Smooth muscle cell (in vitro differentiated cells): Measurements from ENCODE around the gene AHDC1. TPM values are rescaled to one million over a fixed set of nuclear protein-coding genes. Genes with fewer than 3 reads are reported as not detected.
A peak's percentile ranks its signal among the peaks of the same experiment; 100 is the strongest.

ENCODE experiments used
- DNase-seq: peaks from one replicate; lab custom pipeline; 2025; ENCODE audit not compliant: unreplicated experiment; lab: John Stamatoyannopoulos, UW
- H2AFZ ChIP-seq: fragments of 200-600 bp; sonication (generic); 2 replicates; pipeline ENCODE4 v1.6.0; 2016; ENCODE audit warnings: antibody characterized with exemption, low read depth, mild to moderate bottlenecking
- H3F3A ChIP-seq: fragments of 200-600 bp; sonication (generic); 2 replicates; pipeline ENCODE4 v1.6.0; 2017; ENCODE audit warnings: antibody characterized with exemption, low read depth
- H3K27ac ChIP-seq: fragments of 200-600 bp; sonication (generic); 2 replicates; pipeline ENCODE4 v1.5.1; 2016; ENCODE audit warnings: low read depth, mild to moderate bottlenecking
- H3K27me3 ChIP-seq: fragments of 200-600 bp; sonication (generic); 2 replicates; pipeline ENCODE4 v1.6.1; 2016; ENCODE audit warnings: low read depth, mild to moderate bottlenecking
- H3K36me3 ChIP-seq: fragments of 200-600 bp; sonication (generic); 2 replicates; pipeline ENCODE4 v1.5.1; 2016; ENCODE audit warnings: low read depth
- H3K4me1 ChIP-seq: fragments of 200-600 bp; sonication (generic); 2 replicates; pipeline ENCODE4 v1.5.1; 2016; ENCODE audit warnings: low read depth
- H3K4me2 ChIP-seq: fragments of 200-600 bp; sonication (generic); 2 replicates; pipeline ENCODE4 v1.6.0; 2016; ENCODE audit warnings: mild to moderate bottlenecking
- H3K4me3 ChIP-seq: fragments of 200-600 bp; sonication (generic); 2 replicates; pipeline ENCODE4 v1.5.1; 2016; ENCODE audit warnings: mild to moderate bottlenecking
- H3K79me2 ChIP-seq: fragments of 200-600 bp; sonication (generic); 2 replicates; pipeline ENCODE4 v1.6.0; 2016; ENCODE audit warnings: low read depth, mild to moderate bottlenecking
- H3K9ac ChIP-seq: fragments of 200-600 bp; sonication (generic); 2 replicates; pipeline ENCODE4 v1.6.0; 2016; ENCODE audit warnings: low read depth
- H3K9me3 ChIP-seq: fragments of 200-600 bp; sonication (generic); replicated peaks from 2 replicates; pipeline ENCODE4 v1.5.1; 2016; ENCODE audit warnings: low read depth
- H4K20me1 ChIP-seq: fragments of 200-600 bp; sonication (generic); 2 replicates; pipeline ENCODE4 v1.6.0; 2016; ENCODE audit warnings: low read depth
- CTCF ChIP-seq: fragments of 200-600 bp; sonication (generic); IDR thresholded peaks from 2 replicates; pipeline ENCODE4 v1.5.1; 2017; ENCODE audit warnings: borderline replicate concordance, mild to moderate bottlenecking, antibody characterized with exemption; ENCODE audit not compliant: insufficient read depth, poor library complexity, severe bottlenecking
- WGBS: methylation state at CpG from one replicate; pipeline ENCODE4 v1.1.7; 2016; ENCODE audit warnings: low lambda C conversion rate; 5-methylcytosine and 5-hydroxymethylcytosine counted together
- polyA plus RNA-seq: library from polyadenylated mRNA; unstranded; fragments of >200 nt; fragmentation: Nextera tagmentation; extraction: Ambion mirVana; gene quantifications from 2 replicates; pipeline ENCODE4 v1.2.1, GENCODE V29; 2016
- total RNA-seq: library from RNA; depleted of rRNA; stranded (reverse); fragments of >200 nt; gene quantifications from 2 replicates; pipeline ENCODE4 v1.2.3, GENCODE V29; 2014

Gene AHDC1
- total and polyA plus RNA-seq, 2 experiments from 2014 or later: 12.2 TPM

- Histone ChIP-seq H3K4me2 (peak overlapping the region; percentile 7), H3K4me3 (no peak overlapping the region), H3K9me3 (no peaks in the 10 kb centered on the region), H3K79me2 (peaks cover 69% of the 10 kb centered on the region), H3F3A (peaks cover 37% of the 10 kb centered on the region), H3K27ac (peak overlapping the region; percentile 56), H3K36me3 (no peaks in the 10 kb centered on the region), H4K20me1 (peaks cover 100% of the 10 kb centered on the region), H3K9ac (no peak overlapping the region), H3K4me1 (peaks cover 91% of the 10 kb centered on the region), H2AFZ (no peak overlapping the region), H3K27me3 (no peaks in the 10 kb centered on the region)
- 37% methylated on average over 3 of the region's 3 CpGs for WGBS
- DNase-seq: no peak
- TF ChIP-seq CTCF: no peak
These were observed 33.2 kb downstream of the AHDC1 start for GRCh38 chr1:27570784-27571183.

GRCh38 chr1:27570356-27570755, 33.6 kb downstream of the AHDC1 start:
- TF ChIP-seq CTCF: no peak
- Histone ChIP-seq H2AFZ (no peak overlapping the region), H3K9ac (no peak overlapping the region), H3K27ac (peak overlapping the region; percentile 56), H3K4me3 (no peak overlapping the region), H3K9me3 (no peaks in the 10 kb centered on the region), H3K4me2 (no peak overlapping the region), H4K20me1 (peaks cover 100% of the 10 kb centered on the region), H3K79me2 (peaks cover 74% of the 10 kb centered on the region), H3F3A (peaks cover 37% of the 10 kb centered on the region), H3K36me3 (no peaks in the 10 kb centered on the region), H3K27me3 (no peaks in the 10 kb centered on the region), H3K4me1 (peaks cover 95% of the 10 kb centered on the region)
- 68% methylated on average over 2 of the region's 2 CpGs for WGBS
- DNase-seq: no peak

- peak overlapping the region; percentile 56 for H3K27ac ChIP-seq
These were observed 34.2 kb downstream of the AHDC1 start for GRCh38 chr1:27569506-27570291.

More at GRCh38 chr1:27569506-27570291, 34.2 kb downstream of the AHDC1 start:
- Histone ChIP-seq H3K4me1 (peaks cover 95% of the 10 kb centered on the region), H3K79me2 (peaks cover 74% of the 10 kb centered on the region), H4K20me1 (peaks cover 100% of the 10 kb centered on the region), H3K36me3 (no peaks in the 10 kb centered on the region), H3F3A (peaks cover 36% of the 10 kb centered on the region), H3K4me2 (no peak overlapping the region), H3K9ac (no peak overlapping the region), H3K27me3 (no peaks in the 10 kb centered on the region), H3K9me3 (no peaks in the 10 kb centered on the region), H2AFZ (no peak overlapping the region), H3K4me3 (no peak overlapping the region)
- 61% methylated on average over 14 of the region's 14 CpGs for WGBS
- no peak for TF ChIP-seq CTCF
- DNase-seq: no peak
